Neural crest cell (in vitro differentiated cells): ENCODE data around the gene MEGF6. TPM values are rescaled to one million over a fixed set of nuclear protein-coding genes. Genes with fewer than 3 reads are reported as not detected.

Source experiments
- DNase-seq: peaks from one replicate; pipeline ENCODE4 v3.0.0; 2021; ENCODE audit warnings: low read depth, mixed read lengths, low spot score
- H3K27ac Mint-ChIP-seq: one replicate; pipeline ENCODE4 v1.8.0; 2021; ENCODE audit warnings: mild to moderate bottlenecking, mixed read lengths; ENCODE audit not compliant: unreplicated experiment
- H3K27me3 Mint-ChIP-seq: 2 replicates; pipeline ENCODE4 v1.8.0; 2021; ENCODE audit warnings: low read depth, mild to moderate bottlenecking, mixed read lengths
- H3K36me3 Mint-ChIP-seq: 2 replicates; pipeline ENCODE4 v1.8.0; 2021; ENCODE audit warnings: low read depth, mild to moderate bottlenecking, mixed read lengths
- H3K4me1 Mint-ChIP-seq: 2 replicates; pipeline ENCODE4 v1.8.0; 2021; ENCODE audit warnings: mixed read lengths
- H3K4me3 Mint-ChIP-seq: one replicate; pipeline ENCODE4 v1.8.0; 2021; ENCODE audit warnings: mild to moderate bottlenecking, mixed read lengths
- H3K9me3 Mint-ChIP-seq: 2 replicates; pipeline ENCODE4 v1.8.0; 2021; ENCODE audit warnings: mixed read lengths
- CTCF ChIP-seq: fragments of 200-600 bp; sonication (generic); conservative IDR thresholded peaks from 2 replicates; pipeline ENCODE4 v1.5.0; 2021; ENCODE audit warnings: antibody characterized with exemption, mild to moderate bottlenecking
- total RNA-seq: library from RNA; stranded (reverse); gene quantifications from 2 replicates; pipeline ENCODE4 v1.2.1, GENCODE V29; 2021

MEGF6 gene
- total RNA-seq, 1 donor from 2014 or later: 36.7 TPM

GRCh38 chr1:3618881-3619671 lies 7.8 kb upstream of the MEGF6 start:
- peaks cover 23% of the 10 kb centered on the region for H3K4me1 Mint-ChIP-seq
- no peaks in the 10 kb centered on the region for H3K36me3 Mint-ChIP-seq
- no peaks in the 10 kb centered on the region for H3K9me3 Mint-ChIP-seq
- peak; percentile 88 for TF ChIP-seq CTCF
- no peak overlapping the region for H3K27ac Mint-ChIP-seq
- H3K27me3 Mint-ChIP-seq: peaks cover 32% of the 10 kb centered on the region
- peak overlapping the region; percentile 77 for H3K4me3 Mint-ChIP-seq
- DNase-seq: peak; percentile 79

GRCh38 chr1:3618531-3618880 lies 7.2 kb upstream of the MEGF6 start:
- Mint-ChIP-seq H3K4me1 (peaks cover 17% of the 10 kb centered on the region), H3K9me3 (no peaks in the 10 kb centered on the region), H3K4me3 (no peak overlapping the region), H3K36me3 (no peaks in the 10 kb centered on the region), H3K27me3 (peaks cover 33% of the 10 kb centered on the region), H3K27ac (no peak overlapping the region)
- DNase-seq: no peak
- no peak for TF ChIP-seq CTCF

- H3K36me3 Mint-ChIP-seq: no peaks in the 10 kb centered on the region
These were observed 6.6 kb upstream of the MEGF6 start for GRCh38 chr1:3617806-3618345.

GRCh38 chr1:3616861-3617260 lies 5.6 kb upstream of the MEGF6 start:
- Mint-ChIP-seq H3K27ac (no peak overlapping the region), H3K4me3 (no peak overlapping the region), H3K9me3 (no peaks in the 10 kb centered on the region), H3K4me1 (peaks cover 16% of the 10 kb centered on the region), H3K27me3 (peaks cover 43% of the 10 kb centered on the region), H3K36me3 (no peaks in the 10 kb centered on the region)
- no peak for DNase-seq
- TF ChIP-seq CTCF: no peak

More at GRCh38 chr1:3617806-3618345, 6.6 kb upstream of the MEGF6 start:
- Mint-ChIP-seq H3K4me1 (peaks cover 16% of the 10 kb centered on the region), H3K4me3 (no peak overlapping the region), H3K27ac (no peak overlapping the region), H3K27me3 (peaks cover 38% of the 10 kb centered on the region), H3K9me3 (no peaks in the 10 kb centered on the region)
- no peak for TF ChIP-seq CTCF
- no peak for DNase-seq

GRCh38 chr1:3614755-3615742 lies 3.7 kb upstream of the MEGF6 start:
- Mint-ChIP-seq H3K27me3 (peaks cover 45% of the 10 kb centered on the region), H3K27ac (no peak overlapping the region), H3K4me3 (peak overlapping the region; percentile 24), H3K4me1 (peaks cover 22% of the 10 kb centered on the region), H3K9me3 (no peaks in the 10 kb centered on the region), H3K36me3 (no peaks in the 10 kb centered on the region)
- TF ChIP-seq CTCF: peak; percentile 69
- peak; percentile 31 for DNase-seq
